ENCODE measurements around the gene RAD51B. TPM values are rescaled to one million over a fixed set of nuclear protein-coding genes. Genes with fewer than 3 reads are reported as not detected.

The RAD51B gene
- total and polyA plus RNA-seq, 9 of the 15 experiments (the other 6 are each of a cell fraction or from before 2014, with no cell fraction given): 8.5 to 17.3 (median 11.3) TPM

- Histone ChIP-seq H3K9me1 (ENCODE audit: control insufficient read depth, insufficient read depth, low read length) (no peaks in the 10 kb centered on the region), H3K36me3 (ENCODE audit: control insufficient read depth, insufficient read depth, low read length) (no peaks in the 10 kb centered on the region), H4K20me1 (replicated peaks; ENCODE audit: control insufficient read depth, insufficient read depth, low read length) (no peaks in the 10 kb centered on the region), H3K4me1 (replicated peaks in 1 of 2; ENCODE audit: control insufficient read depth in 2 of 2, insufficient read depth in 2 of 2, low read length in 2 of 2) (no peaks in the 10 kb centered on the region), H3K4me2 (ENCODE audit: insufficient read depth, low read length) (no peak overlapping the region), H3K9me3 (replicated peaks; ENCODE audit: control insufficient read depth, insufficient read depth, low read depth, low read length) (0 out of 2 replicates have a peak, but pooled peaks cover 3% of the 10 kb centered on the region), H2AFZ (ENCODE audit: low read depth, low read length) (no peak overlapping the region), H3K79me2 (ENCODE audit: control insufficient read depth, insufficient read depth, low read length) (no peaks in the 10 kb centered on the region), H3K4me3 (no peak overlapping the region), H3K27me3 (ENCODE audit: control insufficient read depth in 2 of 2, insufficient read depth in 2 of 2, low read length in 2 of 2) (no peaks in the 10 kb centered on the region), H3K9ac (ENCODE audit: insufficient read depth in 1 of 2, low read depth in 2 of 2, low read length in 2 of 2) (no peak overlapping the region), H3K27ac (ENCODE audit: extremely low read depth, low read depth, low read length) (no peak overlapping the region)
- FAIRE-seq (no peak), DNase-seq (ENCODE audit: extremely low read depth in 1 of 4, low spot score in 3 of 4) (no peak), ATAC-seq (no peak)
- CTCF ChIA-PET (ENCODE audit: low intra/inter-chr PET ratio): no interaction called here
- TF ChIP-seq NCOR1 (IDR thresholded peaks at IDR 0.05) (no peak), PPARD (CRISPR knock-in tag; IDR thresholded peaks at IDR 0.05) (no peak)
- POLR2A ChIA-PET: no interaction called here
- BruUV-seq (replicated peaks): no TSS peak
- in situ Hi-C loops (cut with MboI) (no loop called here), intact Hi-C loops (cut with micrococcal nuclease) (no loop called here)
Measured at GRCh38 chr14:68532496-68532895, 712.9 kb downstream of the RAD51B start.

GRCh38 chr14:68534276-68534675 is 714.7 kb downstream of the RAD51B start:
- H3K4me2 ChIP-seq (ENCODE audit: insufficient read depth, low read length): no peak overlapping the region
- CTCF ChIA-PET (ENCODE audit: low intra/inter-chr PET ratio): no interaction called here
- H2AFZ ChIP-seq (ENCODE audit: low read depth, low read length): no peak overlapping the region
- no peak overlapping the region for H3K9ac ChIP-seq (ENCODE audit: insufficient read depth in 1 of 2, low read depth in 2 of 2, low read length in 2 of 2)
- no peaks in the 10 kb centered on the region for H3K4me1 ChIP-seq (replicated peaks in 1 of 2; ENCODE audit: control insufficient read depth in 2 of 2, insufficient read depth in 2 of 2, low read length in 2 of 2)
- H3K27ac ChIP-seq (ENCODE audit: extremely low read depth, low read depth, low read length): no peak overlapping the region
- H3K27me3 ChIP-seq (ENCODE audit: control insufficient read depth in 2 of 2, insufficient read depth in 2 of 2, low read length in 2 of 2): no peaks in the 10 kb centered on the region
- TF ChIP-seq MEIS2 (IDR thresholded peaks at IDR 0.05; ENCODE audit: partially characterized antibody) (no peak), TBP (optimal IDR thresholded peaks at IDR 0.05; ENCODE audit: low read depth, low read length) (no peak), TRIM25 (IDR thresholded peaks at IDR 0.05; ENCODE audit: borderline replicate concordance) (no peak), CEBPZ (IDR thresholded peaks at IDR 0.05; ENCODE audit: borderline replicate concordance, low read depth, low read length) (no peak), EWSR1 (IDR thresholded peaks at IDR 0.05; ENCODE audit: borderline replicate concordance, low read depth, partially characterized antibody) (no peak)
- in situ Hi-C loops (cut with MboI) (no loop called here), intact Hi-C loops (cut with micrococcal nuclease) (no loop called here)
- DNase-seq (ENCODE audit: extremely low read depth in 1 of 4, low spot score in 3 of 4) (no peak), FAIRE-seq (no peak), ATAC-seq (no peak)
- no TSS peak for BruUV-seq (replicated peaks)
- 0 out of 2 replicates have a peak, but pooled peaks cover 3% of the 10 kb centered on the region for H3K9me3 ChIP-seq (replicated peaks; ENCODE audit: control insufficient read depth, insufficient read depth, low read depth, low read length)
- no peaks in the 10 kb centered on the region for H3K79me2 ChIP-seq (ENCODE audit: control insufficient read depth, insufficient read depth, low read length)
- no peaks in the 10 kb centered on the region for H4K20me1 ChIP-seq (replicated peaks; ENCODE audit: control insufficient read depth, insufficient read depth, low read length)
- WGBS (ENCODE audit: insufficient coverage, low coverage, missing lambda C conversion rate): 18% methylated on average over 3 of the region's 3 CpGs
- H3K4me3 ChIP-seq: no peak overlapping the region
- POLR2A ChIA-PET: interaction anchor here (0.6 to 1.3 kb wide), 2 partner anchors 13 to 15 kb away, joined by 3 read pairs; no protein-coding TSS in a partner anchor
- no peaks in the 10 kb centered on the region for H3K36me3 ChIP-seq (ENCODE audit: control insufficient read depth, insufficient read depth, low read length)
- H3K9me1 ChIP-seq (ENCODE audit: control insufficient read depth, insufficient read depth, low read length): no peaks in the 10 kb centered on the region

All from K562 (cell line).